ENCODE measurements around the gene KCNE4.

Gene KCNE4

DNA sequence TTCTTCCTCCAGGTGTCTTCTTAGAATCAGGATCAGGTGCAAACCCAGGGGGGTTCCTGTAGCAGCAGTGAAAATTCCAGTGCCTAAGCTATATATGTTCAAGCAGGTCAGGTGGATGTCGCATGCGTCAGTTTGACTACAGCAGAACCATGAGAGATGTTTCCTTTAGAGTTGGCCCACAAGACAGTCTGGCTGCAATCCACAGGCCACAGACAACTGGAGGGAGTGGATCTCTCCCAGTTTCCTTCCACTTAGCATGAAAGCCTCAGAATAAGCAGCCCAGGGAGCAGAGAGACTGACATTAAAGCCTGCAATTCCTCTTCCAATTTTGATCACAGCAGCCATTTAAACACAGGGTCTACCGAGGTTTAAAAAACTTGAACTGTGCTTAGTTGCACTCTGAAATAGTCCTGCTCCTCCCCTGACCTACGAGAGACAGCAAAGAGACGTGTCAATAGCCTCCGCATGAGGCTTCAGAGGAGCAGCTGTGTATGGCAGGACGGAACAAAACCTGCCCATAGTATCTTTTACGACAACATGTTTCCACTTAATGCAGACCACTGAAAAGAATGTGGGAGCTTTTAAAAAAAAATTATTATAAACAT, 988 bp upstream of the KCNE4 start:
- no peak overlapping the region for H3K4me3 ChIP-seq (ENCODE audit: low read depth, low read length)
- TF ChIP-seq, protein P1, sequence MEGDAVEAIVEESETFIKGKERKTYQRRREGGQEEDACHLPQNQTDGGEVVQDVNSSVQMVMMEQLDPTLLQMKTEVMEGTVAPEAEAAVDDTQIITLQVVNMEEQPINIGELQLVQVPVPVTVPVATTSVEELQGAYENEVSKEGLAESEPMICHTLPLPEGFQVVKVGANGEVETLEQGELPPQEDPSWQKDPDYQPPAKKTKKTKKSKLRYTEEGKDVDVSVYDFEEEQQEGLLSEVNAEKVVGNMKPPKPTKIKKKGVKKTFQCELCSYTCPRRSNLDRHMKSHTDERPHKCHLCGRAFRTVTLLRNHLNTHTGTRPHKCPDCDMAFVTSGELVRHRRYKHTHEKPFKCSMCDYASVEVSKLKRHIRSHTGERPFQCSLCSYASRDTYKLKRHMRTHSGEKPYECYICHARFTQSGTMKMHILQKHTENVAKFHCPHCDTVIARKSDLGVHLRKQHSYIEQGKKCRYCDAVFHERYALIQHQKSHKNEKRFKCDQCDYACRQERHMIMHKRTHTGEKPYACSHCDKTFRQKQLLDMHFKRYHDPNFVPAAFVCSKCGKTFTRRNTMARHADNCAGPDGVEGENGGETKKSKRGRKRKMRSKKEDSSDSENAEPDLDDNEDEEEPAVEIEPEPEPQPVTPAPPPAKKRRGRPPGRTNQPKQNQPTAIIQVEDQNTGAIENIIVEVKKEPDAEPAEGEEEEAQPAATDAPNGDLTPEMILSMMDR (IDR thresholded peaks at IDR 0.05; ENCODE audit: borderline replicate concordance, insufficient read depth, low read depth, low read length): no peak

DNA sequence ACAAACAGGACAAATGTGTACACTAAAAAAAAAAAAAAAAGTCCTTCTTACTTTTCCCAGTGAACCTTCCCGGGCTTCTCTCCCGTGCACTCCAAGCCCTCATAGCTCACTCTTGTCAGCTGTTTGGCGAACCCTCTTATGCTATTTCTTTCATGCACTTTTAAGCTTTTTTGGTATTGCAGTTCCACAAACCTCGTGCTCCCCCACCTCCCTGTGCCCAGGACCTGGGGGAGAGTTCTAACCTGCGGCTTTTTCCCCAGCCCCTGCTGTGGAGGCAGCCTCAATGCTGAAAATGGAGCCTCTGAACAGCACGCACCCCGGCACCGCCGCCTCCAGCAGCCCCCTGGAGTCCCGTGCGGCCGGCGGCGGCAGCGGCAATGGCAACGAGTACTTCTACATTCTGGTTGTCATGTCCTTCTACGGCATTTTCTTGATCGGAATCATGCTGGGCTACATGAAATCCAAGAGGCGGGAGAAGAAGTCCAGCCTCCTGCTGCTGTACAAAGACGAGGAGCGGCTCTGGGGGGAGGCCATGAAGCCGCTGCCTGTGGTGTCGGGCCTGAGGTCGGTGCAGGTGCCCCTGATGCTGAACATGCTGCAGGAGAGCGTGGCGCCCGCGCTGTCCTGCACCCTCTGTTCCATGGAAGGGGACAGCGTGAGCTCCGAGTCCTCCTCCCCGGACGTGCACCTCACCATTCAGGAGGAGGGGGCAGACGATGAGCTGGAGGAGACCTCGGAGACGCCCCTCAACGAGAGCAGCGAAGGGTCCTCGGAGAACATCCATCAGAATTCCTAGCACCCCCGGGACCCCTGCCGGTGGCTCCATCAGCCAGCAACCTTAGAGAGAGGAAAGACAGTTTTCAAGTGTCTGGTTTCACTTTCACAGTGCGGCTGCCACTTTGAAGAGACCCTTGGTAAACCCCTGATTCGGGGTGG, 826 bp downstream of the KCNE4 start:
- H3K4me3 ChIP-seq (ENCODE audit: low read depth, low read length): no peak overlapping the region
- TF ChIP-seq, protein P1 (IDR thresholded peaks at IDR 0.05; ENCODE audit: borderline replicate concordance, insufficient read depth, low read depth, low read length): no peak

DNA sequence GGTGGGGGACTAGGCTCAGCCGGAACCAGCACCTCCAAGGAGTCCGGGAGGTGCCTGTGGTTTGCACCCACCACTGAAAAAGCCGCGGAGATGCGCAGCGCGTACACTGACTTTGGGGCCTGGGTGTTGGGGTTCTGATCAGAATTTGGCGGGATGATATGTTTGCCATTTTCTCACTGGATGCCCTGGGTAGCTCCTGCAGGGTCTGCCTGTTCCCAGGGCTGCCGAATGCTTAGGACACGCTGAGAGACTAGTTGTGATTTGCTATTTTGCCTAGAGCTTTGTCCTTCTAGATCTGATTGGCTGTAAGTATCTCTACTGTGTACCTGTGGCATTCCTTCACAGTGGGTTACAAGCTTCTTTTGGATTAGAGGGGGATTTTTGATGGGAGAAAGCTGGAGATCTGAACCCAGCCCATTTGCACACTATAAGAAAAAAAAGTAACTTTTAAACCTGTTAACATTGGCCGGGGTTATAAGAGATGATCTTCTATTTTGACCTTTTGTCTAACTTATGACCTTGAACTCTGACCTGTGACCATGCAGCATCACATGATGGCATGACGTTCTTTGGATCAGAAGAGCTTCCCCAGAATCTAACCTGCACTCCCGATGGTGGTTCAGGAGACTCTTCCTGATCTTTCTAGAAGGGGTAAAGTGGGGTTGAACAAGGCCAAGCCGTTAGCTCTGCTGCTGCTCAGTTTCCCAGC, 1.6 kb downstream of the KCNE4 start:
- TF ChIP-seq, protein P1 (IDR thresholded peaks at IDR 0.05; ENCODE audit: borderline replicate concordance, insufficient read depth, low read depth, low read length): no peak
- no peak overlapping the region for H3K4me3 ChIP-seq (ENCODE audit: low read depth, low read length)

DNA sequence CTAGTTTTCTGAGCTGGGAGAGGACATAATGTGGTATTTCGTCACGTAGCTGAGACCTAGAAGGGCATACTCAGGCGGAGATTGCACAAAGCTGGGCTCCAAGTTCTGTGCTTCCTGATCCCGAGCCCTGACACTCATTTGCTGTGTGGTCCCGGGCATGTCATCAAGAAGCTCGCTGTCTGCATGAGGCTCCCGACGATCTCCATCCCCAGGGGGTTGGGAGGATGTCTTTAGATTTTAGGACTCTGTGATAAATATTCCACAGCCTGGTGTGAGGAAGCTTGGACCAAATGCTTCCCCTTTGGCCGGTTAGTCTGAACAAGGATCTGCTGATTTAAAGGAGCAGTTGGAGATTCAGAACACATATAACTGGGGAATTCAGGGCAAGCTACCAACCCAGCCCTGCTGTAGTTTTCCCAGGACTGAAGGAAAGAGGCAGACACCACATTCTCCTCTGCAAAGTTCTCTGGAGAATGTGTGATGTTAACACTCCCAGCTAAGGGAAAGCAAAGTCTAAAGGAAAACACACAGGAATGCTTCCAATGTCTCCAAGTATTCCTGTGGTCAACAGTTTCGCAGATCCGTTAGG, 2.3 kb downstream of the KCNE4 start:
- no peak overlapping the region for H3K4me3 ChIP-seq (ENCODE audit: low read depth, low read length)
- TF ChIP-seq, protein P1 (IDR thresholded peaks at IDR 0.05; ENCODE audit: borderline replicate concordance, insufficient read depth, low read depth, low read length): no peak

DNA sequence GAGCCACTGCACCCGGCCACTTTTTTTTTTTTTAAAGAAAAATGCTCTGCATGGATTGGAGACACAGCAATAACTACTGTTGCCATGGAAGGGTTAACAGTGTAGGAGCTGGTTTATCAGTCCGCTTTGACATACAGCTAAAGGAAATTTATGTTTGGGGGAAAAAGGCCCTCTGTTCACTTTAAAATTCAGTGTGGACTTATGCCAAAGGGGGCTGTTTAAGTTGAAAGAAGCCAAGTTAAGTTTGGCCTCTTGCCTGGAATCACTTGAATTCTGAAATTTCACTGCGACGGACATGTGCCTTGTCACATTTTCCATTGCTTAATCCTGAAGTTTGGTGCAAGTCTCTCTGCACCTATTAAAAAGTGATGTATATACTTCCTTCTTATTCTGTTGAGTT, 3.1 kb downstream of the KCNE4 start:
- TF ChIP-seq, protein P1 (IDR thresholded peaks at IDR 0.05; ENCODE audit: borderline replicate concordance, insufficient read depth, low read depth, low read length): no peak

DNA sequence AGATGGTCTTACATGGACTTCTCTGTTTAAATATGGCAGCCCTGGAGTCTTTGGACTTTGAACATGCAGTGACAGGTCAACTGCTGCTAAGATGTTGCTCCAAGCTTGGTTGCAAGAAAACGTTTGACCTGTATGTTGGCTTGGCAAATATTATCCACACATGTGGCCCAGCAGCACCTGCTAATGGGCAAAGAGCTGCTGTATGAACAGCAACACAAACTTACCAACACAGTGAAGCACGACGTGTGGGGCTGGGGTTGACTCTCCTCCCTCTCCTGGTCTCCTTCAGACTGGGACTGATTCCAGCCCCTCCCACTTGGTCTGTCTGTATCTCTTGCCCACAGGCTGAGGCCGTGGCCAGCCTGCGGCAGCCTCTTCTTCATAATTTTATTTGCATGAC, 3.8 kb downstream of the KCNE4 start:
- H3K4me3 ChIP-seq (ENCODE audit: low read depth, low read length): no peak overlapping the region
- TF ChIP-seq, protein P1 (IDR thresholded peaks at IDR 0.05; ENCODE audit: borderline replicate concordance, insufficient read depth, low read depth, low read length): no peak

More for the DNA sequence above, 3.1 kb downstream of the KCNE4 start:
- H3K4me3 ChIP-seq (ENCODE audit: low read depth, low read length): no peak overlapping the region

Measured in GM12875 (cell line).